HG03060 (cell line): ENCODE data around the gene REC114.
"Not testable (repeated sequence)": the region's sequence is repeated elsewhere in the genome, so short reads cannot be mapped to it uniquely, and the experiment has no call there.

Experiments used
- ATAC-seq: cut with Tn5 transposase; IDR thresholded peaks from one replicate; pipeline ENCODE4 v1.9.1; 2021; ENCODE audit warnings: low read depth, moderate number of reproducible peaks; ENCODE audit not compliant: unreplicated experiment

The REC114 gene

GRCh38 chr15:73522011-73522410, 79.0 kb downstream of the REC114 start:
- no peak for ATAC-seq

DNA sequence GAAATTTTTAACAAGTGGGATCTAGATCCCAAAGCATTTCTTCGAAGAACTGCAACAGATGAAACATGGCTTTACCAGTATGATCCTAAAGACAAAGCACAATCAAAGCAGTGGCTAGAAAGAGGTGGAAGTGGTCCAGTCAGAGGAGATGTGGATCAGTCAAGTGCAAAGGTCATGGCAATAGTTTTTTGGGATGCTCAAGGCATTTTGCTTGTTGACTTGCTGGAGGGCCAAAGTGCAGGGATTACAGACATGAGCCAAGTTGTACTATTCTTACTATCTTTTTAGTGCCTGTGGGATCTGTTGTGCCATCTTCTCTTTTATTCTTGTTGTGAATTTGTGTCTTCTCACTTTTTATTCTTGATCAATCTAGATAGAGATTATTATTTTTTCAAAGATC, 82.0 kb downstream of the REC114 start:
- no peak for ATAC-seq

DNA sequence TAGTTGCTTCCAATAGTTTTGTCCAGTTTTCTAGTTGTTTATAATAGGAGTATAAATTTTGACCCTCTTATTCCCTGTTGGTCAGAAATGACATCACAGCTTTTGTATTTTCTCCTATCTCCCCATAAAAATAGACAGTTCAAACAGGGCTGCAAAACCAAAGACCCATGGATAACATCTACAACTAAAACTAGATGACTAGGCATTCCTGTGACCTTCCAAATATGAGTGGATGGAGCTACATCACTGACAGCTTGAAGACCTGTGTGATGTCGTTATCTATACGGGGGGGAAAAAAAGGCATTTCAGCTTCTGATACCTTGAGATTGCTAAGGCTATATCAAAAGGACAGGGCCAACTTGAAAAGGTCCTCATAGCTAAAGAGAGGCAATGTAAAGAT, 84.6 kb downstream of the REC114 start:
- ATAC-seq, result no peak

GRCh38 chr15:73530649-73531048, 87.7 kb downstream of the REC114 start:
- ATAC-seq, result no peak

DNA sequence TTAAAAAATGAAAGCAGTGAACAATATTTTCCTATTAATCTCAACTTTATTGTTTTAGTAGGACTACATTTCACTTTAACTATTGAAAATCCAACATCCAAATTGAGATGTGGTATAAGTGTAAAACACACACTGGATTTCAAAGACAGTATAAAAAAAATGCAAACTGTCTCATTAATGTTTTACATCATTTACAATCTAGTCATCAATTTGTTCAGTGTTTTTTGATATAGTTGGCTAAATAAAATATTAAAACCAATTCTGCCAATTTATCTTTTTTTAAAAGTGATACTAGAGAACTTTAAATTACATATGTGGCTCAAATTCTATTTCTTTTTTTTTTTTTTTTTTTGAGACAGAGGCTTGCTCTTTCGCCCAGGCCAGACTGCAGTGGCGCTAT, 95.2 kb downstream of the REC114 start:
- no peak for ATAC-seq

DNA sequence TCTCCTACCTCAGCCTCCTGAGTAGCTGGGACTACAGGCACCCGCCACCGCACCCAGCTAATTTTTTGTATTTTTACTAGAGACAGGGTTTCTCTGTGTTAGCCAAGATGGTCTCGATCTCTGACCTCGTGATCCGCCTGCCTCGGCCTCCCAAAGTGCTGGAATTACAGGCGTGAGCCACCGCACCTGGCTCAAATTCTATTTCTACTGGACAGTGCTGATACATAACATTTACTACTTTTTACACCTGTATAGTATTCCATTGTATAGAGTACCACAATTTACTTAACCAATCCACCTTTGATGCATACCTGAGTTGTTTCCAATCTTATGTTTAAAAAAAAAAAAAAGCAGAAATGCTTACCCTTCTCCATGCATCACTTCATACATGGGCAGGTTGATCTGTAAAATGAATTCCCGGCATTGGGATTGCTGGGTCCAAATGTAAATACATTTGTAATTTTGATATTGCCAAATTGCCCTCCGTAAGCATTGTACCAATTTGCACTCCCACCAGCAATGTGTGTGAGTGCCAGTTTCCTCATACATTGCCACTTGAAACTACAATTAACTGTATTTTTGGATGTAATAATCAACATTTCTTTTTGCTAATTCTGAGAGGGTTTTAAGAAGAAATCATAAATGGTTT, 95.7 kb downstream of the REC114 start:
- no peak for ATAC-seq

DNA sequence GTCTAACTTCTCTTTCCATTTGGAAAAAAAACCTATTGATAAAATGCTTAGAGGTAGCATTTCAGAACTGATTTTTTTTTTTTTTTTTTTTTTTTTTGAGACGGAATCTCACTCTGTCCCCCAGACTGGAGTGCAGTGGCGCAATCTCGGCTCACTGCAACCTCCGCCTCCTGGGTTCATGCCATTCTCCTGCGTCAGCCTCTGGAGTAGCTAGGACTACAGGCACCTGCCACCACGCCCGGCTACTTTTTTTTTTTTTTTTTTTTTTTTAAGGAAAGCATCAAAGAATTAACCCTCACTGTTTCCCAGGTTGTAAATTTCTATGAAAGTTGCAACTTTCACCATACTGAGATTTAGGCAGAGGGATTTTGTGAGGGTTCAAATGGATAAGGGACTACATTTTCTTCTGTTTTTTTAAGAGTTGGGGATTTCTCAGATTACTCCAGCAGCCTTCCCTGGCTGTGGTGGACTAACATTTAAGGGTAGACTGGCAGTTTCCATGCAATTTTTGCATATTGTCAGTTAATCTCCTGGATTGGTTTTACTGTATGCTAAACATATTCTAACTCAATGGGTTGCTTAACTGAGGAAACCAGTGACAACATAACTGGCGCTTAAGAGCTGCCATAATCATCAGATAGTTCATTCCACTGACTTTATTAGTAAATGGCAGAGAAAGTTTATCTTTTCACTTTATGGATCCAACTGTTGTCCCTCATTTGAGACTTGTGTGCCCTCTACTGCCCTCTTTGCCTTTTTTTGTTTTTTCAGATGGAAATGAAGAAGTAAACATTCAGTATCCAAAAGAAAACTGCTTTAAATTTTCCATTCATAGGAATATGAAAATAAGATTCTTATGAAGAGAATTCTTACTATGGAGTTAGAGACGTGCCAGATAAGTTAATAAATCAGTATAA, 96.5 kb downstream of the REC114 start:
- no peak for ATAC-seq

DNA sequence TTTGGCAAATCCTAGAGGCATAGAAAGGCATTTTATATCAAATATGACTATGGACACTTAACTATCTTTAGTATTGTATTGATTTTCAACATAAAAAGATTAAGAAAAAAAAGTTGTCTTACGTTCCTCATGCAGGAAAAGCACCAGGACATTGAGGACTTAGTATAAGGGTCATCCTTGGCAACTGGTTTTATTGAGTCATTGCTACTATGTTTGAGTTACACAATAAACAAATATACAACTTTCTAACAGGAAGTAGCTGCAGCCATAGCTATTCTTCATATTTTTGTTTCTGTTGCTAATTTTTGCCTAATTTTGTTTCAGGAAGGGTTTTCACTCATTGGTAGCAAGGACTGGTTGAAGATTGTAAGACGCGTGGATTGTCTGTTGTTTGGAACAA, 97.2 kb downstream of the REC114 start:
- no peak for ATAC-seq

DNA sequence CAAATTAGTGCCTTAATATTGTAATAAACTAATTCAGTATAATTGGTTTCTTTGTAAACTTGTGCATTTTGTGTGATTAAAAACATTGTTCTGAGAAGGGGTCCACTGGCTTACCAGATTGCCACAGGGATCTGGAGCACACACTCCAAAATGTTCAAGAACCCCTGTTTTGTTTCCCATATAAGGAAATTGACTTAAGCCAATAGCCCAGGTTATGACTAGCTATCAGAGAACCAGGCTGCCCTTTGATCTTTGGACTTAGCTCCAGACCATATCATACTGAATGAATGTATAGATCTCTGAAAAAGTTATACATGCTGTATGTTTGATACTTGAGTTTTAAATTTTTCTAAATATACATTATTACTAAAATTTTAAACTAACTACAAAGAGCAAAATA, 98.5 kb downstream of the REC114 start:
- ATAC-seq, result no peak

- not testable (repeated sequence) for ATAC-seq
These were observed 106.0 kb downstream of the REC114 start for GRCh38 chr15:73548925-73549324.

DNA sequence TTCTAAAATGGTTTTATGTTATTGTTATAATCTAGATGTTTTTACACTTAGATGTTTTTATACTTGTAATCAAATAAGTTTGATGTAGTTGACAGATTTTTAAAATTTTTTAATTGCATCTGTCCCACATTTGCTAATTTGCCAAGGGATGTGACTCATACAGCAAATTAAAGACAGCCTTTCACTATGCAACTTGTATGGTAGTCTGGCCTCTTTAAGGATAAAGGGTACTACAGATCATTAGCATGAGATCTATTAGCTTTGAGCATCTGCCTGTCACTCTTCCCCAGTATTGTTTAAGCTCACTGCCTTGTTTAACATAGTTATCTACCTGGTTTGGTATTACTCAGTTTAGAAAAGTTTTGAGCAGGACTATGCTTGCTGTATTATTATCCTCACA, 107.2 kb downstream of the REC114 start:
- no peak for ATAC-seq

GRCh38 chr15:73555080-73555479, 112.1 kb downstream of the REC114 start:
- no peak for ATAC-seq

DNA sequence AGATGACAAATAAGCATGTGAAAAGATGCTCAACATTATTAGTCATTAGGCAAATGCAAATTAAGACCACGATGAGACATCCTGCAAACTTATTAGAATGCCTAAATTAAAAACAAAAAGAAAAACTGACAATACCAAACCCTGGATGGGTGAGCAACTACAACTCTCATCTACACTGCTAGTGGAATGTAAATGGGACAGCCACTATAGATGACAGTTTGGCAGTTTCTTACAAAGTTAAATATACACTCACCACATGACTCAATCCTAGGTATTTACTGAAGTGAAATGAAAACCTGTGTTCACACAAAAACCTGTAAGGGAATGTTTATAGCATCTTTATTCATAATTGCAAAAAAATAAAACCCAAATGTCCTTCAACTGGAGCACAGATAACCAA, 115.6 kb downstream of the REC114 start:
- no peak for ATAC-seq

- no peak for ATAC-seq
These were observed 117.6 kb downstream of the REC114 start for GRCh38 chr15:73560501-73561117.

DNA sequence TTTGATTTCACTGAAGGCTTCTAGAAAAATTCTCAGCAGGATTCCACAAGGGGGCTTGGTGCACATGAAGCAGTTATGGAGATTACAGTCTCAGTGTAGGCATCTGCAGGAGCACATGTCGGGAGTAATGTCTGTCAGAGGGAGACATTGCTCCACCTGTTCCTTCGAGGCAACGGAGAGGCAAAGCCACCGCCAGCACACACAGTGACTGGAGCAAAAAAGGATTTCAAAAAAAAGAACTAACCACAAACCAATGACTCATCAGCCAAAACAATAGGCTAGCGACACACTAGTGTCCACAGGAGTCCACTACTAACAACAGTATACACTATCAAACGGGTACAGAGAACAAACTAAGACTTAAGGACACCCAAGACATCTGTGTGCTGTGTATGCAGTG, 121.3 kb downstream of the REC114 start:
- no peak for ATAC-seq

- ATAC-seq, result no peak
These were observed 124.1 kb downstream of the REC114 start for GRCh38 chr15:73567020-73567419.

GRCh38 chr15:73568564-73569280, 125.8 kb downstream of the REC114 start:
- no peak for ATAC-seq

- ATAC-seq, result no peak
These were observed 126.4 kb downstream of the REC114 start for GRCh38 chr15:73569361-73569760.

DNA sequence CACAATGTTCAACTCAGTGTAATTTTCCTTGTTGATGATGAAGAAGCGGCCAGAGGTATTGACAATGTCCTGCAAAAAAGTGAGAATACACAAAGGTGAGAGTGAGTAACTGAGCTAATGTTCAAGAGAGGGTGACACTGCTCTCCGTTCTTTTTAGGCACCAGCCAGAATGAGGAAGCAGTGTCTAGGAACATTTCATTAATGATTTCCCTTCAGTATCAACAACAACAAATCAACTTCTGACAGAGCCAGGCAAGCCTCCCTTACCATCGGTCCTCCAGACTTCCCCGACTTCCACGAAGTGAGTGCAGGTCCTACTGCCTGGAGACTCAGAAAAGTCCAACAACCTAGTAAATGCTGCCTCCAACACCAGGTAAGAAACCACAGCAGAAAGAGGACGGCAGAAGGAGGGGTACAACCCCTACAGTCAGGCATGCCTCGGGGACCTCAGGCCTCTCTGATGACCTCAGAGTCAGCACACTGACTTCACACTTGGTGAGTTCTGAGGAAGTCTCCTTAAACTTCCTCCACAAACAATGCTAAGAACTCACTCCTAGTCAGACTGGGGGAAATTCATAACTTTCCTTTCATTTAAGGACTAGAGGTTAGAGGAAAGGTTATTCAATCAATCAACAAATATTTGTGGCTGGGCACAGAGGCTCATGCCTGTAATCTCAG, 127.5 kb downstream of the REC114 start:
- no peak for ATAC-seq

DNA sequence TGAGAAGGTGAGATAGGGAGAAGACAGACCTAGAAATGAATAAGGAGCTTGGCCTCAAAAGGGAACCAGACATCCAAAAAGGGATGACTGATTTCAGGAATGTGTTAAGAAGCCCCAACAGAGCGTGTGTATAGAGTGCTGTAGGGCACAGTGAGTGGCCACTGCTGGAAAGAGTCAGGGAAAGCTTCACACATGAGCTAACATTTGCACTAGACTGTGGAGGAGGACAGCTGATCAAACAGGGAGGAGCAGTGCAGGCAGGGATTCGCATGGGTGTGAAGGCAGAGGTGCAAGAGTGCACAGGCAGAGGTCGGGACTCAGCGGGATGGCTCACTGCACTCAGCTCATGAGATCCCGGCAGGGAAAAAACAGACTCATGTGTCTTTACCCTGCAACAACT, 128.4 kb downstream of the REC114 start:
- ATAC-seq, result no peak
